NB4 (cell line): ENCODE data around the gene RCOR1.

Experiments
- DNase-seq: peaks from one replicate; pipeline ENCODE4 v3.0.0; 2010; ENCODE audit warnings: low read depth
- H3K4me3 ChIP-seq: one replicate; pipeline ENCODE4 v1.5.1; 2011; ENCODE audit warnings: mild to moderate bottlenecking, low read depth, low read length, moderate library complexity
- MYC ChIP-seq: IDR thresholded peaks from 2 replicates; pipeline ENCODE4 v1.6.1; 2011; ENCODE audit warnings: low read depth, low read length
- POLR2A ChIP-seq: IDR thresholded peaks from 2 replicates; pipeline ENCODE4 v1.6.1; 2011; ENCODE audit warnings: mild to moderate bottlenecking; ENCODE audit not compliant: insufficient read length; ENCODE audit errors: extremely low read depth
- TF ChIP-seq, protein P1 (sequence below): IDR thresholded peaks from one replicate; pipeline ENCODE4 v1.5.1; 2012; ENCODE audit warnings: low read depth, low read length
- TF ChIP-seq, protein P2 (sequence below): IDR thresholded peaks from 2 replicates; pipeline ENCODE4 v1.6.1; 2011; ENCODE audit warnings: low read depth, low read length

RCOR1 gene

DNA sequence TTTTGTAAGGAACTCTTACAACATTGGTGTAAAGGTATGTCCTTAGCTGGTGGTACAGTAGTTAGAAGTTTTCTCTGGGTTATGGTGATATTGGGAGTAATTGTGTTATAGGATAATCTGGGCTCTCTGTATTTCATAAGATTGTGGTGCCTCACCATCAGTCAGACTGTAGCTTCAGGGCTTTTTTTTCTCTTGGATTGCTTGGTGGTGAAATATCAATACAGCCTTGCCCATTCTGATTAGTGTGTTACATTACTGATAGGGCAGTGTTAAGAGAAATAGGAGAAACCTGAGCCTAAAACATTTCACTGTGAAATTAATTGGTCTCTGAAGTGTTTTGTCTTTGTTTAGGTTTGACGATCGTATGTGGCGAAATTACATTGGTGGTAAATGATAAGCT is 71.0 kb downstream of the RCOR1 start:
- TF ChIP-seq, protein P1, sequence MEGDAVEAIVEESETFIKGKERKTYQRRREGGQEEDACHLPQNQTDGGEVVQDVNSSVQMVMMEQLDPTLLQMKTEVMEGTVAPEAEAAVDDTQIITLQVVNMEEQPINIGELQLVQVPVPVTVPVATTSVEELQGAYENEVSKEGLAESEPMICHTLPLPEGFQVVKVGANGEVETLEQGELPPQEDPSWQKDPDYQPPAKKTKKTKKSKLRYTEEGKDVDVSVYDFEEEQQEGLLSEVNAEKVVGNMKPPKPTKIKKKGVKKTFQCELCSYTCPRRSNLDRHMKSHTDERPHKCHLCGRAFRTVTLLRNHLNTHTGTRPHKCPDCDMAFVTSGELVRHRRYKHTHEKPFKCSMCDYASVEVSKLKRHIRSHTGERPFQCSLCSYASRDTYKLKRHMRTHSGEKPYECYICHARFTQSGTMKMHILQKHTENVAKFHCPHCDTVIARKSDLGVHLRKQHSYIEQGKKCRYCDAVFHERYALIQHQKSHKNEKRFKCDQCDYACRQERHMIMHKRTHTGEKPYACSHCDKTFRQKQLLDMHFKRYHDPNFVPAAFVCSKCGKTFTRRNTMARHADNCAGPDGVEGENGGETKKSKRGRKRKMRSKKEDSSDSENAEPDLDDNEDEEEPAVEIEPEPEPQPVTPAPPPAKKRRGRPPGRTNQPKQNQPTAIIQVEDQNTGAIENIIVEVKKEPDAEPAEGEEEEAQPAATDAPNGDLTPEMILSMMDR = no peak
- no peak for TF ChIP-seq MYC
- DNase-seq = no peak
- H3K4me3 ChIP-seq = no peak overlapping the region

GRCh38 chr14:102665621-102666020 is 73.2 kb downstream of the RCOR1 start:
- DNase-seq = no peak

DNA sequence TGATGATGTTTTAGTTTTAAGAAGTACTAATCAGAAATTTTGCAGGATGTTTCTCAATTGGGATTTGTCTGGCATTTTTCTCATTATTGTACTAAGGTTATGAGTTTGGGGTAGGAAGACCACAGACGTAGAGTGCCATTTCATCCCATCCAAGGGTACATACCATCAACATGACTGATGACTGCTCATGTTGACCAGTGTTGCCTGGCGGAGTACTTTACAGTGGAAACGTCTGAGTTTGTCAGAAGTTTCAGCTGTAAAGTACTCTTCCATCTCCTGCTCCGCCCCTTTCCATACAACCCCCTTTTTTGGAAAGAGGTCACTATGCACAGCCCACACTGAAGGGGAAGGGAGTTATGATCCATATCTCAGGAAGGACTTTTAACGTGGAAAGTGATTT is 74.2 kb downstream of the RCOR1 start:
- no peak for DNase-seq
- TF ChIP-seq POLR2A = no peak
- no peak for TF ChIP-seq MYC
- TF ChIP-seq, protein P2, sequence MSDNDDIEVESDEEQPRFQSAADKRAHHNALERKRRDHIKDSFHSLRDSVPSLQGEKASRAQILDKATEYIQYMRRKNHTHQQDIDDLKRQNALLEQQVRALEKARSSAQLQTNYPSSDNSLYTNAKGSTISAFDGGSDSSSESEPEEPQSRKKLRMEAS = no peak
- TF ChIP-seq, protein P1 = no peak
- H3K4me3 ChIP-seq = no peak overlapping the region

More at GRCh38 chr14:102665621-102666020, 73.2 kb downstream of the RCOR1 start:
- H3K4me3 ChIP-seq = no peak overlapping the region
- TF ChIP-seq MYC (no peak), POLR2A (no peak)
- TF ChIP-seq, protein P2 = no peak
- TF ChIP-seq, protein P1 = no peak

DNA sequence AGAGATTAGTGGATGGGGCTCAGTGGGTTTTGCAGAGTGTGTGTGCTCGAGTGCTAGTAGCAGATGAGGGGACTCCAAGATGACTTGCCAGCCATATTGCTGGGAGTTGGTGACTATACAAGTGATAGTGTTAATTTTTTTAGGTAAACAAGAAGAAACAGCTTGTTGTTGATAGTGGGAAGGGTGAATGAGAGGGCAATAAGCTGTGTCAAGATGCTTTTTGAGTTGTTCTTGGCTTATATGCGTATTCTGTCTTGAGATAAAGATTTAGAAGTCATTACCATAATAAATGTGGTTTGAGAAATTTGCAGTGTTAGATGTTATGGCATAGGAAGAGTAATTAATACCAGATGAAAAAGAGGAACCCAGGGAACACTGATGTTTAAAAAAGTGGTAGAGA is 75.3 kb downstream of the RCOR1 start:
- DNase-seq = no peak
- H3K4me3 ChIP-seq = no peak overlapping the region
- TF ChIP-seq, protein P2 = no peak
- TF ChIP-seq POLR2A (no peak), MYC (no peak)
- TF ChIP-seq, protein P1 = no peak

DNA sequence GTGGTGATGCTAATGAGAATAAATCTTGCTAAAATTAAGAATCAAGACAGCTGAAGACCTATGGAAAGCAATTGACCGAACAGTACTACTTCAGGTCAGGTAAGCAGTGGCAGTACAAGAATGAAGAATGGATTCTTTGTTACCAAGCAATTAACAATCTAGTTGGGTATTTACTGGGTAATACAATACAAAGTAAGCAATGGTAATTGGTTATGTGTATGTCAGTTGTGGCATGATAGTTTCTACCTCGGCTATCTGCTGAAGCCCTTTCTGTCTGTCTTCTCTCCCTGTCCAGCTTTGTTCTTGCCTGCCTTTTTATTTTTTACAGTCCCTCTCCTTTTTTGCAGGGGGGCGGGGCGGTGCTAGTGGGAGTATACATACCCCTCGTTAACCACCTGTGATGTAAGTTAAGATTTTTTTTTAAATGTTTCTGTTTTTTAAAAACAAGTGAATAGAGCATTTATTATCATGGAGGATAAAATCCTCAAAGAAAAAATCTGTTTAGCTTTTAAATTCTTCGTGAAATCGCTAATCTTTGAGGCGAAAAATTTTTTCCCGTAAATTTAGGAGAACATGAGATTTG is 75.9 kb downstream of the RCOR1 start:
- H3K4me3 ChIP-seq = no peak overlapping the region
- TF ChIP-seq, protein P1 = no peak
- TF ChIP-seq, protein P2 = no peak
- TF ChIP-seq MYC (no peak), POLR2A (no peak)
- no peak for DNase-seq

DNA sequence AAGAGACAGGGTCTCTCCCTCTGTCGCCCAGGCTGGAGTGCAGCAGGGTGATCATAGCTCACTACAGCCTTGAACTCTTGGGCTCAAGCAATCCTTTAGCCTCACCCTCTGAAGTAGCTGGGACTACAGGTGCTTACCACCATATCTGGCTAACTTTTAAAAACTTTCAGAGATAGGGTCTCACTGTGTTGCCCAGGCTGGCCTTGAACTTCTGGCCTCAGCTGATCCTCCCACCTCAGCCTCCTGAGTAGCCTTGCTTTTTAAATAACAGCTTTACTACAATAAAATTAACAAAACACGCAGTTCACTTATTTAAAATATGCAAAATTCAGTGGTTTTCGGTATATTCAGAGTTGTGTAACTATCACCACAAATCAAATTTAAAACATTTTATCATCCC is 79.0 kb downstream of the RCOR1 start:
- DNase-seq = no peak
- TF ChIP-seq MYC = no peak
- no peak for TF ChIP-seq POLR2A
- TF ChIP-seq, protein P1 = no peak
- TF ChIP-seq, protein P2 = no peak
- no peak overlapping the region for H3K4me3 ChIP-seq
